Psoas muscle (tissue), 8 donors: ENCODE results near the gene CD19. TPM values are rescaled to one million over a fixed set of nuclear protein-coding genes. Genes with fewer than 3 reads are reported as not detected.

Experiments used
- ATAC-seq, 4 donors: fragments of 200-7000 bp; cut with Tn5 transposase; one replicate each; pipeline ENCODE4 v1.9.1; 2020; ENCODE audit warnings: moderate library complexity in 3 of 4, mild to moderate bottlenecking in 2 of 4
- DNase-seq, 2 donors: peaks; one replicate each; pipeline ENCODE4 v3.0.0-alpha.2; 2020
- H3K27ac ChIP-seq: fragments of 200-600 bp; one replicate; pipeline ENCODE4 v1.8.0; 2022
- H3K27me3 ChIP-seq, 3 donors: fragments of 200-600 bp in 1 of 3; one replicate each; pipeline versions ENCODE4 v1.6.1 to v1.8.0; 2013 to 2022; ENCODE audit warnings: low read length in 2 of 3, mild to moderate bottlenecking in 2 of 3, moderate library complexity in 1 of 3; ENCODE audit not compliant: insufficient read depth in 3 of 3
- H3K36me3 ChIP-seq, 2 donors: fragments of 200-600 bp in 1 of 2; one replicate each; pipeline versions ENCODE4 v1.6.1 to v1.8.0; 2013 to 2022; ENCODE audit warnings: low read depth in 1 of 2, mild to moderate bottlenecking in 1 of 2, moderate library complexity in 1 of 2; ENCODE audit not compliant: insufficient read depth in 1 of 2
- H3K4me1 ChIP-seq: fragments of 200-600 bp; one replicate; pipeline ENCODE4 v1.8.0; 2022
- H3K4me3 ChIP-seq: fragments of 200-600 bp; one replicate; pipeline ENCODE4 v1.8.0; 2022; ENCODE audit warnings: mild to moderate bottlenecking
- H3K9me3 ChIP-seq: fragments of 200-600 bp; one replicate; pipeline ENCODE4 v1.8.0; 2022
- WGBS, 3 donors: extraction: QIAGEN DNeasy Blood & Tissue Kit; methylation state at CpG; one replicate each; pipeline versions ENCODE4 v1.1.6 to v1.1.7; 2013; 5-methylcytosine and 5-hydroxymethylcytosine counted together
- intact Hi-C, 2 donors: fragments of 100-400 bp; cut with DNase I; formaldehyde crosslinking; loops; one replicate each; pipeline versions ENCODE4 v1.11.0 to v1.14.2; 2022
- long read RNA-seq, 2 donors: library from polyadenylated mRNA; unstranded; transcript quantifications; one replicate each; pipeline ENCODE4 v2.0.0, GENCODE V29; 2021
- polyA plus RNA-seq, 3 donors: library from polyadenylated mRNA; stranded (reverse); fragments of 200-250 nt; gene quantifications; one replicate each; pipeline ENCODE4 v1.2.3, GENCODE V29; 2013
- total RNA-seq, 4 donors: library from RNA; stranded (reverse); fragmentation: NEBNext Ultra II Directional in 2 of 4; extraction: Animal tissue kit (Norgen Biotek cat#: 25700) in 2 of 4; gene quantifications; one replicate each; pipeline versions ENCODE4 v1.2.1 to v1.2.4, GENCODE V29; 2021 to 2023
- TF ChIP-seq, protein P1 (sequence below): fragments of 200-600 bp; IDR thresholded peaks from one replicate; pipeline ENCODE4 v1.8.0; 2022; ENCODE audit warnings: antibody characterized with exemption
- donor health status: healthy with polysubstance abuse.
- donor health status: DM: no; HTN: no; CAD: no; lungs with moderate emphysema.
- donor health status: Bipolar disorder and iron deficiency.
- donor health status: healthy.
- donor health status: DM: yes; HTN: yes; CAD: no.
- donor health status: DM: no; HTN: no; CAD: no.
- donor health status: DM: no; HTN: no; CAD: no.
- donor health status: DM: yes; HTN: yes; CAD: no.

Gene CD19
- total RNA-seq (under 1 TPM in 2 of 4 donors, not detected in 2; 0.12 to 0.32 TPM), polyA plus RNA-seq (under 1 TPM in 2 of 3 donors, not detected in 1; 0.10 to 0.17 TPM)
- long read RNA-seq, donor 1, partial matches to known transcripts, result 1 of 1 reads
- long read RNA-seq, donor 1, other reads (novel, unspliced or antisense), result 0 of 1 reads
- long read RNA-seq, donor 2, partial matches to known transcripts, result 0 of 1 reads
- long read RNA-seq, donor 2, other reads (novel, unspliced or antisense), result 1 of 1 reads

DNA sequence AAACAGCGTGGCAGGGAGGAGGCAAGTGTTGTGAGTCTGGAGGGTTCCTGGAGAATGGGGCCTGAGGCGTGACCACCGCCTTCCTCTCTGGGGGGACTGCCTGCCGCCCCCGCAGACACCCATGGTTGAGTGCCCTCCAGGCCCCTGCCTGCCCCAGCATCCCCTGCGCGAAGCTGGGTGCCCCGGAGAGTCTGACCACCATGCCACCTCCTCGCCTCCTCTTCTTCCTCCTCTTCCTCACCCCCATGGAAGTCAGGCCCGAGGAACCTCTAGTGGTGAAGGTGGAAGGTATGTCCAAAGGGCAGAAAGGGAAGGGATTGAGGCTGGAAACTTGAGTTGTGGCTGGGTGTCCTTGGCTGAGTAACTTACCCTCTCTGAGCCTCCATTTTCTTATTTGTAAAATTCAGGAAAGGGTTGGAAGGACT is at the start of gene CD19:
TSS of gene CD19 (plus strand) at position 171 of the 425 bp plus-strand sequence. CDS start at position 201, 30 bp downstream.
- ATAC-seq (no peak), DNase-seq (no peak)
- intact Hi-C loops, result no loop called here
- TF ChIP-seq, protein P1, sequence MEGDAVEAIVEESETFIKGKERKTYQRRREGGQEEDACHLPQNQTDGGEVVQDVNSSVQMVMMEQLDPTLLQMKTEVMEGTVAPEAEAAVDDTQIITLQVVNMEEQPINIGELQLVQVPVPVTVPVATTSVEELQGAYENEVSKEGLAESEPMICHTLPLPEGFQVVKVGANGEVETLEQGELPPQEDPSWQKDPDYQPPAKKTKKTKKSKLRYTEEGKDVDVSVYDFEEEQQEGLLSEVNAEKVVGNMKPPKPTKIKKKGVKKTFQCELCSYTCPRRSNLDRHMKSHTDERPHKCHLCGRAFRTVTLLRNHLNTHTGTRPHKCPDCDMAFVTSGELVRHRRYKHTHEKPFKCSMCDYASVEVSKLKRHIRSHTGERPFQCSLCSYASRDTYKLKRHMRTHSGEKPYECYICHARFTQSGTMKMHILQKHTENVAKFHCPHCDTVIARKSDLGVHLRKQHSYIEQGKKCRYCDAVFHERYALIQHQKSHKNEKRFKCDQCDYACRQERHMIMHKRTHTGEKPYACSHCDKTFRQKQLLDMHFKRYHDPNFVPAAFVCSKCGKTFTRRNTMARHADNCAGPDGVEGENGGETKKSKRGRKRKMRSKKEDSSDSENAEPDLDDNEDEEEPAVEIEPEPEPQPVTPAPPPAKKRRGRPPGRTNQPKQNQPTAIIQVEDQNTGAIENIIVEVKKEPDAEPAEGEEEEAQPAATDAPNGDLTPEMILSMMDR, result no peak
- H3K4me1 ChIP-seq, result no peaks in the 10 kb centered on the region
- H3K27ac ChIP-seq, result no peak within 1 kb of the TSS
- H3K4me3 ChIP-seq, result no peak within 1 kb of the TSS
- H3K36me3 ChIP-seq, result no peaks in the 10 kb centered on the region
- 93 to 97% (median 94%) methylated on average over 8 to 10 of the region's 10 CpGs for whole genome bisulfite sequencing, 3 donors
- H3K9me3 ChIP-seq, result no peaks in the 10 kb centered on the region
- no peaks in the 10 kb centered on the region for H3K27me3 ChIP-seq

DNA sequence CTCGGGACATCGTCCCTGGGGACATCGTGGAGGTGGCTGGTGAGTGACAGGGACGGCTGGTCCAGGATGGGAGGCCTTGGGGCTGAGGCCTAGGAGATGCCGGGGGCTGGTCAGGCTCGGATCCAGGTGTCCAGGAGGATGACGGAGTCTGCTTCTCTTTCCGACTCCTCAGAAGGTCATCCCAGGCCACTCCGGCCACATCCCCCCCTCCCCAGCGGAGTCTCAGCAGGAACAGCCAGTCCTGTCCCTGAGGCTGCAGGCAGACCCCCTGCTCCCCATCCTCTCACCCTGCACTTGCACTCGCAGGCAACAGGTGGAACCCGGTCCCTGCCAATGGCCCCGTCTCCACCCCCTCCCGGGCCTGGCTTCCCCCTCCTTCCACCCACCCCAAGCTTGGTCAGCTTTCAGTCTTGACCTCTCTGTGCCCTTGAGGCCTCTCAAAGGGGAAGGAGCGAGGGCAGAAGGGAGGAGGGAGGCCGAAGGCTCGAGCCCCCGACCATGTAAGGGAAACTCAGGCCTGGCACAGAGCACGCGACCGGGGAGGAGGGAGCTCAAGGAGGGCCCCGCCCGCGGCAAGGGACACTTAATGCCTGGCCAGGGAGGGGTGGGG is 49.1 kb upstream of the CD19 start:
- Histone ChIP-seq H3K4me3 (peak overlapping the region; percentile 51), H3K27me3 (no peaks in the 10 kb centered on the region), H3K36me3 (peaks cover 0 to 36% of the 10 kb centered on the region in 2 donors), H3K9me3 (no peaks in the 10 kb centered on the region), H3K4me1 (peaks cover 21% of the 10 kb centered on the region), H3K27ac (peak overlapping the region; percentile 86)
- peak; percentile 50 to 70 (median 68) for ATAC-seq
- WGBS, 3 donors, result 15 to 21% (median 15%) methylated on average over 21 to 24 of the region's 24 CpGs
- intact Hi-C loops, result no loop called here
- TF ChIP-seq, protein P1, result peak; percentile 12
- DNase-seq, result peak; percentile 59 to 94

DNA sequence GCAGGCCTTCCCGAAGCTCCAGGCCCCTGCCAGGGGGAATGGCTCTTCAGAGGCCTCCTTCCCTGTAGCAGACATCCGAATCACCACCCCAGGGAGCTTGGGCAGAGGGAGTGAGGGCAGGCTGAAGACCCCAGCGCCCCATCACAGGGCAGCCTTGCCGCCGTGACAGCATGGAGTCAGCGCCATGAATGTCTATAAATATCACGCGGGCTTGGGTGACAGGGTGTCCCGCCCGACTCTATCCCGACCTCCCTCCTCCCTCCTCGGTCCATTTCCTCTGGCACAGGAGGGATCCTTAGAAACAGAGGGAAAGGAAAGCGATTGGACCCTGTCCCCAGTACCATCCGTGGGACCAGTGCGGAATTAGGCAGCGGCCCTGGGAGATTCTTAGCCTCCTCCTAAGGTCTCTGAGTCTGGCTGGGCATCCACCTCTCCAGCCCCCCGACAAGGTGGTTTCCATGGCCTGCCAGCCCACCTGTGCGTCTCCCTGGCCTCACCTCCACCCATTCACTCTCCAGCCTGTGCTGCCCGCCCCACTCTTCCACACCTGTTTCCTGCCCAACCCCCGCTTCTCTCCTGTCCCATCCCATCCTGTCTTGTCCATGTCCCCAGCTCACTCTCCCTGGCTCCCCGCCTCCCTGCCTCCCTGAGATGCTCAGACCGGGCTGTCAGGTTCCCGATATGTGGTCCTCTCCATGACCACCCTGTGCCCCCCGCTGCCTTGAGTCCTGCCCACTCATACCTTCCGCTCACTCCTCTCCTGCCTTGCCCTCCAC is 48.4 kb upstream of the CD19 start:
- intact Hi-C loops, result no loop called here
- peak in 1 of 2 donors; percentile 76 for DNase-seq
- Histone ChIP-seq H3K27me3 (no peaks in the 10 kb centered on the region), H3K27ac (peak overlapping the region; percentile 86), H3K4me1 (peaks cover 21% of the 10 kb centered on the region), H3K4me3 (peak overlapping the region; percentile 51), H3K36me3 (peaks cover 0 to 43% of the 10 kb centered on the region in 2 donors), H3K9me3 (no peaks in the 10 kb centered on the region)
- peak; percentile 27 to 55 (median 48) for ATAC-seq
- WGBS, 3 donors, result 35 to 49% (median 37%) methylated on average over 22 to 25 of the region's 25 CpGs
- TF ChIP-seq, protein P1, result no peak

DNA sequence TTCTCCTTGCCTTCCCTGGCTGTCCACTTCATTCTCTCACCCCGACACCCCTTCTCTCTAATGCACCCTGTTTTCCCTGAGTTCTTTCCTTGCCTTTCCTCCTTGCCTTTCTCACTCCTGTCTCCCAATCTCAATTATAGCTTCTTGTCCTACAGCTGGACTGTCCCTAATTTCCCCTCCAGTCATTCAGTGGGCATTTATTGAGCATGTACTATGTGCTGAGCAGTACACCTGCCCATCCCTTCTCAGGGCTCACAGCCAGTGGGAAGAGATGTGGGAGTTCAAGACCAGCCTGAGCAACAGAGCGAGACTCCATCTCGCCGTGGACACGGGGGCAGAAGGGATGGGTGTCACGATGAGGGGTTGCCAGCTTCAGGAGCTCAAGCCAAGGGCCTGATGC is 47.7 kb upstream of the CD19 start:
- Histone ChIP-seq H3K4me1 (peaks cover 21% of the 10 kb centered on the region), H3K4me3 (peak overlapping the region; percentile 51), H3K27ac (peak overlapping the region; percentile 86), H3K9me3 (no peaks in the 10 kb centered on the region), H3K27me3 (no peaks in the 10 kb centered on the region), H3K36me3 (peaks cover 0 to 50% of the 10 kb centered on the region in 2 donors)
- ATAC-seq (no peak), DNase-seq (no peak)
- WGBS, 3 donors, result 62 to 87% (median 63%) methylated on average over 6 of the region's 6 CpGs
- TF ChIP-seq, protein P1, result no peak
- intact Hi-C loops, result no loop called here
